Neural progenitor cell (in vitro differentiated cells): ENCODE measurements around the gene DOCK4. TPM values are rescaled to one million over a fixed set of nuclear protein-coding genes. Genes with fewer than 3 reads are reported as not detected.

Source experiments
- DNase-seq: peaks from one replicate; pipeline ENCODE4 v3.0.0-alpha.2; 2016; ENCODE audit warnings: low spot score
- H2AFZ ChIP-seq: fragments of 200-600 bp; sonication (generic); replicated peaks from 2 replicates; pipeline ENCODE4 v1.6.1; 2016; ENCODE audit warnings: antibody characterized with exemption
- H3F3A ChIP-seq: fragments of 200-600 bp; sonication (generic); 2 replicates; pipeline ENCODE4 v1.6.1; 2016; ENCODE audit warnings: antibody characterized with exemption, low read depth
- H3K27ac ChIP-seq: fragments of 200-600 bp; sonication (generic); 2 replicates; pipeline ENCODE4 v1.5.1; 2016; ENCODE audit warnings: mild to moderate bottlenecking
- H3K27me3 ChIP-seq: fragments of 200-600 bp; sonication (generic); 2 replicates; pipeline ENCODE4 v1.6.1; 2016; ENCODE audit warnings: mild to moderate bottlenecking, moderate library complexity
- H3K36me3 ChIP-seq: fragments of 200-600 bp; sonication (generic); 2 replicates; pipeline ENCODE4 v1.5.1; 2016
- H3K4me1 ChIP-seq: fragments of 200-600 bp; sonication (generic); 2 replicates; pipeline ENCODE4 v1.6.1; 2016; ENCODE audit warnings: mixed run types
- H3K4me2 ChIP-seq: fragments of 200-600 bp; sonication (generic); 2 replicates; pipeline ENCODE4 v1.6.1; 2016
- H3K4me3 ChIP-seq: fragments of 200-600 bp; sonication (generic); 2 replicates; pipeline ENCODE4 v1.5.1; 2016
- H3K79me2 ChIP-seq: fragments of 200-600 bp; sonication (generic); 2 replicates; pipeline ENCODE4 v1.6.1; 2016; ENCODE audit warnings: low read depth
- H3K9ac ChIP-seq: fragments of 200-600 bp; sonication (generic); 2 replicates; pipeline ENCODE4 v1.6.1; 2016
- H3K9me3 ChIP-seq: fragments of 200-600 bp; sonication (generic); 2 replicates; pipeline ENCODE4 v1.5.1; 2016; ENCODE audit warnings: low read depth
- H4K20me1 ChIP-seq: fragments of 200-600 bp; sonication (generic); 2 replicates; pipeline ENCODE4 v1.6.1; 2016; ENCODE audit warnings: low read depth
- H3K27ac Mint-ChIP-seq: 3 replicates; pipeline ENCODE4 v1.8.0; 2021; ENCODE audit warnings: mixed read lengths
- H3K27me3 Mint-ChIP-seq: 2 replicates; pipeline ENCODE4 v1.8.0; 2022; ENCODE audit warnings: low read depth, mild to moderate bottlenecking, inconsistent platforms, moderate library complexity, mixed read lengths; ENCODE audit not compliant: insufficient read depth
- H3K36me3 Mint-ChIP-seq: 3 replicates; pipeline ENCODE4 v1.8.0; 2021; ENCODE audit warnings: mixed read lengths
- H3K4me1 Mint-ChIP-seq: 3 replicates; pipeline ENCODE4 v1.8.0; 2021; ENCODE audit warnings: mixed read lengths
- H3K4me3 Mint-ChIP-seq: 3 replicates; pipeline ENCODE4 v1.8.0; 2021; ENCODE audit warnings: mild to moderate bottlenecking, moderate library complexity, mixed read lengths
- H3K9me3 Mint-ChIP-seq: 3 replicates; pipeline ENCODE4 v1.8.0; 2020; ENCODE audit warnings: mixed read lengths
- EZH2 ChIP-seq: fragments of 200-600 bp; sonication (generic); IDR thresholded peaks from 2 replicates; pipeline ENCODE4 v1.6.1; 2017; ENCODE audit warnings: antibody characterized with exemption, mild to moderate bottlenecking, moderate library complexity
- EZH2phosphoT487 ChIP-seq: fragments of 200-600 bp; sonication (generic); IDR thresholded peaks from 2 replicates; pipeline ENCODE4 v1.6.1; 2017; ENCODE audit warnings: antibody characterized with exemption
- total RNA-seq: library from RNA; depleted of rRNA; stranded (reverse); fragments of >200 nt; gene quantifications from 2 replicates; pipeline ENCODE4 v1.2.3, GENCODE V29; 2015; ENCODE audit warnings: low replicate concordance
- TF ChIP-seq, protein P1 (sequence below): fragments of 200-600 bp; sonication (generic); IDR thresholded peaks from 2 replicates; pipeline ENCODE4 v1.5.1; 2017; ENCODE audit warnings: antibody characterized with exemption, mild to moderate bottlenecking

Gene DOCK4
- total RNA-seq, 1 donor from 2014 or later: 11.4 TPM

DNA sequence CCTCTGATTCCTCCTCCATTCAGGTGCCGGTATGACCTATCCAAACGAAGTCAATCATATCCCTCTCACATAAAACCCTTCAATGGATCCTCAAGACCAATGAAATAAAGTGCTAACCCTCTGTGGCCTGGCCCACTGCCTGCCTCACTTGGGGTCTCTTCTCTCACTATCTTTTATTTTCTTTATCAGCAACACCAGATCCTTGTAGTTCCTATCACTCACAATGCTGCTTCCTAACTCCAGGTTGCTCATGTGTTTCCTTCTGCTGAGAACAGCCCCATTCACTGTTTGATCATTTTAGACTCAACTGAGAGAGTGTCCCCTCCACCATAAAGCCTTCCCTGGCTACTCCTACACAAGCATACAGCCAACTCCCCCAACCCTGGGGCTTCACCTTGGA is 180.6 kb downstream of the DOCK4 start:
- Histone ChIP-seq H3K4me1 (peaks cover 6% of the 10 kb centered on the region), H3K4me3 (no peak overlapping the region), H3K9ac (no peak overlapping the region), H3K27ac (no peak overlapping the region), H3K9me3 (no peaks in the 10 kb centered on the region), H3K4me2 (no peak overlapping the region), H3K27me3 (no peaks in the 10 kb centered on the region), H3F3A (no peaks in the 10 kb centered on the region), H3K79me2 (no peaks in the 10 kb centered on the region), H3K36me3 (no peaks in the 10 kb centered on the region), H4K20me1 (no peaks in the 10 kb centered on the region), H2AFZ (no peak overlapping the region)
- Mint-ChIP-seq H3K27ac (no peak overlapping the region), H3K36me3 (no peaks in the 10 kb centered on the region), H3K27me3 (no peaks in the 10 kb centered on the region), H3K9me3 (no peaks in the 10 kb centered on the region), H3K4me1 (peaks cover 10% of the 10 kb centered on the region), H3K4me3 (no peak overlapping the region)
- no peak for DNase-seq
- TF ChIP-seq, protein P1, sequence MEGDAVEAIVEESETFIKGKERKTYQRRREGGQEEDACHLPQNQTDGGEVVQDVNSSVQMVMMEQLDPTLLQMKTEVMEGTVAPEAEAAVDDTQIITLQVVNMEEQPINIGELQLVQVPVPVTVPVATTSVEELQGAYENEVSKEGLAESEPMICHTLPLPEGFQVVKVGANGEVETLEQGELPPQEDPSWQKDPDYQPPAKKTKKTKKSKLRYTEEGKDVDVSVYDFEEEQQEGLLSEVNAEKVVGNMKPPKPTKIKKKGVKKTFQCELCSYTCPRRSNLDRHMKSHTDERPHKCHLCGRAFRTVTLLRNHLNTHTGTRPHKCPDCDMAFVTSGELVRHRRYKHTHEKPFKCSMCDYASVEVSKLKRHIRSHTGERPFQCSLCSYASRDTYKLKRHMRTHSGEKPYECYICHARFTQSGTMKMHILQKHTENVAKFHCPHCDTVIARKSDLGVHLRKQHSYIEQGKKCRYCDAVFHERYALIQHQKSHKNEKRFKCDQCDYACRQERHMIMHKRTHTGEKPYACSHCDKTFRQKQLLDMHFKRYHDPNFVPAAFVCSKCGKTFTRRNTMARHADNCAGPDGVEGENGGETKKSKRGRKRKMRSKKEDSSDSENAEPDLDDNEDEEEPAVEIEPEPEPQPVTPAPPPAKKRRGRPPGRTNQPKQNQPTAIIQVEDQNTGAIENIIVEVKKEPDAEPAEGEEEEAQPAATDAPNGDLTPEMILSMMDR: no peak
- TF ChIP-seq EZH2phosphoT487 (no peak), EZH2 (no peak)

DNA sequence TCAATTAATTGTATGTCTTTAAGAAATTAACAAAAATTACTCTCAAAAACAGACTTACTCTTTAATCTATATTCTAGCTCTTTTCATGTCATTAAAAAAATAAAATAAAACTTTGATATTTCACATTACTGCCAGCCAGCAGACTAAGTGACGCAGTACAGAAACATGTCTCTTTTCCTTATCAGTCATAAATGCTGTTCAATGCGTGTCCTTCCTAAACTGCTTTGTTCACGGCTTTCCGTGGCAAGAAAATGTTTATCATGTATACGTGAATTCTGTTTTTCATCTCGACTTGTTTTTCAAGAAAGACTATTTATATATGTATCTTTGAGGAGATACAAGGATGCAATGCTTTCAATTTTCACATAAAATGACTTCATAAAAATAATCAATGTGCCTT is 182.4 kb downstream of the DOCK4 start:
- no peaks in the 10 kb centered on the region for H3K36me3 Mint-ChIP-seq
- H3K9me3 Mint-ChIP-seq: no peaks in the 10 kb centered on the region
- no peaks in the 10 kb centered on the region for H3K79me2 ChIP-seq
- no peak overlapping the region for H3K4me3 Mint-ChIP-seq
- no peak overlapping the region for H3K4me3 ChIP-seq
- H3K9me3 ChIP-seq: no peaks in the 10 kb centered on the region
- no peaks in the 10 kb centered on the region for H3F3A ChIP-seq
- no peak overlapping the region for H3K27ac Mint-ChIP-seq
- H3K4me1 ChIP-seq: peaks cover 5% of the 10 kb centered on the region
- TF ChIP-seq, protein P1: no peak
- TF ChIP-seq EZH2 (no peak), EZH2phosphoT487 (no peak)
- H3K36me3 ChIP-seq: no peaks in the 10 kb centered on the region
- no peaks in the 10 kb centered on the region for H3K27me3 ChIP-seq
- H3K9ac ChIP-seq: no peak overlapping the region
- peaks cover 4% of the 10 kb centered on the region for H3K4me1 Mint-ChIP-seq
- no peaks in the 10 kb centered on the region for H3K27me3 Mint-ChIP-seq
- no peaks in the 10 kb centered on the region for H4K20me1 ChIP-seq
- H3K27ac ChIP-seq: no peak overlapping the region
- no peak for DNase-seq
- H2AFZ ChIP-seq: no peak overlapping the region
- no peak overlapping the region for H3K4me2 ChIP-seq

DNA sequence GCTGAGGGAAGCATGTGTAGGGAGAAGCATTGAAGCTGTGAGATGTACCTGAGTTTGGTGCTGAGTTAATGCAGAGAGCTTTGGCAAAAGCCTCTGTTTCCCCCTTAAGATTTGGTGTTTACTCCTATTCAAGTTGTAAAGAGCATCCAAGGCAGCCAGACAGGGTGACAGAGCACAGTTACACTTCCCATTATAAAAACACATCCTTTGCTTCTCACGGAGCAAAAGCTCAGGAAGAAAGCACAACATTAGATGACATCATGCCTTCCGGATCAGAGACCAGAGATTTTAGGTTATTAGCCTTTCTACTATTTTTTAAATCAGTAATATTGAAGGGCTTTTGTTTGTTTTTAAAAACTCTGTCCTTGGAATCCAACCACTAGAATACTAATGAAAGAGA is 182.9 kb downstream of the DOCK4 start:
- Histone ChIP-seq H3K27ac (no peak overlapping the region), H2AFZ (no peak overlapping the region), H3K4me2 (no peak overlapping the region), H3K79me2 (no peaks in the 10 kb centered on the region), H3K36me3 (no peaks in the 10 kb centered on the region), H3K9ac (no peak overlapping the region), H3K4me1 (no peaks in the 10 kb centered on the region), H3F3A (no peaks in the 10 kb centered on the region), H3K4me3 (no peak overlapping the region), H4K20me1 (no peaks in the 10 kb centered on the region), H3K27me3 (no peaks in the 10 kb centered on the region), H3K9me3 (no peaks in the 10 kb centered on the region)
- H3K4me3 Mint-ChIP-seq: no peak overlapping the region
- DNase-seq: no peak
- H3K36me3 Mint-ChIP-seq: no peaks in the 10 kb centered on the region
- no peak for TF ChIP-seq EZH2phosphoT487
- TF ChIP-seq EZH2: no peak
- TF ChIP-seq, protein P1: no peak
- no peaks in the 10 kb centered on the region for H3K27me3 Mint-ChIP-seq
- H3K4me1 Mint-ChIP-seq: no peaks in the 10 kb centered on the region
- H3K9me3 Mint-ChIP-seq: no peaks in the 10 kb centered on the region
- H3K27ac Mint-ChIP-seq: no peak overlapping the region

DNA sequence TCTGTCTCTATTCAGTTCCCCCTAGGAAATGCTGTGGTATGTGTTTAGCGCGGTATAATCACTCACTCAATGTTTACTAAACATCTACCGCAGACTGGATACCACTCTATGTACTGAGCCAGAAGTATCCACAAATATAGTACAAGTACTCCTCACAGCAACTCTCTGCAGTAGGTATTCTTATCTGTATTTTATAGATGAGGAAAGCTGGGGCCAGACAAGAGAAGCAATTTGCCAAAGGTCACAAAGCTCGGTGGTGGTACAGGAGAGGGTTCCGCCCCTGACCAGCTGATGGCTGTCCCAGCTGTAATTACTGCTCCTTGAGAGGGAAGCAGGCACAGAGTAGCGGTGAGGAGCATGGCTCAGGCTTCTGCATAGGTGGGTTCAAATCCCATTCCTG is 184.1 kb downstream of the DOCK4 start:
- Mint-ChIP-seq H3K27ac (no peak overlapping the region), H3K36me3 (no peaks in the 10 kb centered on the region), H3K4me1 (no peaks in the 10 kb centered on the region), H3K9me3 (no peaks in the 10 kb centered on the region), H3K4me3 (no peak overlapping the region), H3K27me3 (no peaks in the 10 kb centered on the region)
- Histone ChIP-seq H3K4me1 (no peaks in the 10 kb centered on the region), H3F3A (no peaks in the 10 kb centered on the region), H3K4me2 (no peak overlapping the region), H3K79me2 (no peaks in the 10 kb centered on the region), H3K36me3 (no peaks in the 10 kb centered on the region), H3K9ac (no peak overlapping the region), H3K27ac (no peak overlapping the region), H2AFZ (no peak overlapping the region), H3K9me3 (no peaks in the 10 kb centered on the region), H4K20me1 (no peaks in the 10 kb centered on the region), H3K4me3 (no peak overlapping the region), H3K27me3 (no peaks in the 10 kb centered on the region)
- TF ChIP-seq, protein P1: no peak
- TF ChIP-seq EZH2 (no peak), EZH2phosphoT487 (no peak)
- DNase-seq: no peak
